Suprapubic skin (tissue), 4 donors: ENCODE data around the gene ZNF740.

Source experiments
- EP300 ChIP-seq: sonication (generic); formaldehyde crosslinking; IDR thresholded peaks from one replicate; pipeline ENCODE4 v1.6.1; 2017; ENCODE audit warnings: antibody characterized with exemption
- POLR2AphosphoS5 ChIP-seq, 3 donors: sonication (generic); formaldehyde crosslinking; IDR thresholded peaks; one replicate each; pipeline ENCODE4 v1.6.1; 2017; ENCODE audit warnings: antibody characterized with exemption in 3 of 3
- TF ChIP-seq, protein P1 (sequence below), 2 donors: fragments of 200-600 bp in 1 of 2; fragments of 450-650 bp in 1 of 2; sonication (generic) in 1 of 2; IDR thresholded peaks; one replicate each; pipeline ENCODE4 v1.5.1; 2016 to 2019; ENCODE audit warnings: antibody characterized with exemption in 2 of 2, mild to moderate bottlenecking in 1 of 2, moderate library complexity in 1 of 2

GRCh38 chr12:53201639-53202038 is 21.1 kb downstream of the ZNF740 start:
- TF ChIP-seq, protein P1, sequence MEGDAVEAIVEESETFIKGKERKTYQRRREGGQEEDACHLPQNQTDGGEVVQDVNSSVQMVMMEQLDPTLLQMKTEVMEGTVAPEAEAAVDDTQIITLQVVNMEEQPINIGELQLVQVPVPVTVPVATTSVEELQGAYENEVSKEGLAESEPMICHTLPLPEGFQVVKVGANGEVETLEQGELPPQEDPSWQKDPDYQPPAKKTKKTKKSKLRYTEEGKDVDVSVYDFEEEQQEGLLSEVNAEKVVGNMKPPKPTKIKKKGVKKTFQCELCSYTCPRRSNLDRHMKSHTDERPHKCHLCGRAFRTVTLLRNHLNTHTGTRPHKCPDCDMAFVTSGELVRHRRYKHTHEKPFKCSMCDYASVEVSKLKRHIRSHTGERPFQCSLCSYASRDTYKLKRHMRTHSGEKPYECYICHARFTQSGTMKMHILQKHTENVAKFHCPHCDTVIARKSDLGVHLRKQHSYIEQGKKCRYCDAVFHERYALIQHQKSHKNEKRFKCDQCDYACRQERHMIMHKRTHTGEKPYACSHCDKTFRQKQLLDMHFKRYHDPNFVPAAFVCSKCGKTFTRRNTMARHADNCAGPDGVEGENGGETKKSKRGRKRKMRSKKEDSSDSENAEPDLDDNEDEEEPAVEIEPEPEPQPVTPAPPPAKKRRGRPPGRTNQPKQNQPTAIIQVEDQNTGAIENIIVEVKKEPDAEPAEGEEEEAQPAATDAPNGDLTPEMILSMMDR (IDR thresholded peaks at IDR 0.05), result no peak
- no peak for TF ChIP-seq POLR2AphosphoS5 (IDR thresholded peaks at IDR 0.05)
- TF ChIP-seq EP300, result no peak
